Stimulated activated CD4-positive, alpha-beta T cell treated with anti-CD3 and anti-CD28 coated beads, Interleukin-2, amount 100 ng/mL, for 4 hours (primary cell): ENCODE results near the gene OMD.

Source experiments
- DNase-seq: peaks from one replicate; pipeline ENCODE4 v3.0.0-alpha.2; 2020; ENCODE audit warnings: low read depth

OMD gene, protein sequence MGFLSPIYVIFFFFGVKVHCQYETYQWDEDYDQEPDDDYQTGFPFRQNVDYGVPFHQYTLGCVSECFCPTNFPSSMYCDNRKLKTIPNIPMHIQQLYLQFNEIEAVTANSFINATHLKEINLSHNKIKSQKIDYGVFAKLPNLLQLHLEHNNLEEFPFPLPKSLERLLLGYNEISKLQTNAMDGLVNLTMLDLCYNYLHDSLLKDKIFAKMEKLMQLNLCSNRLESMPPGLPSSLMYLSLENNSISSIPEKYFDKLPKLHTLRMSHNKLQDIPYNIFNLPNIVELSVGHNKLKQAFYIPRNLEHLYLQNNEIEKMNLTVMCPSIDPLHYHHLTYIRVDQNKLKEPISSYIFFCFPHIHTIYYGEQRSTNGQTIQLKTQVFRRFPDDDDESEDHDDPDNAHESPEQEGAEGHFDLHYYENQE

DNA sequence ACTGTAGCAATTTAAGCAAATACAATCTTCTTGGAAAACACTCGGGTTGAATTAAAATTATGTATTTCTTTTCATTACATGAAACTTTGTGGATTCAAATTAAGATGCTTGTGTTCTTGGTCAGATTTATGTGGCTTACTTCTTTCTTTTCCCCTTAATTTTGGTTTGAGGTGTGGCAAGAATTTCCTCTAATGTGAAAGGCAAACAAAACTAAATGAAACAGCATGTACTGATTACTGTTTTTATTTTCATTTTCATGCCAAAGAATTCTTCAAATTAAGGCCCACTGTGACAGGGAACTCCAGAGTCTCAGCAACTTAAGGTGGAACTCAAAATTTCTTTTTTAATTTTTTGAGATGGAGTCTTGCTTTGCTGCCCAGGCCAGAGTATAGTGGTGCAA is at the start of gene OMD:
OMD (minus strand) TSS at position 132 of the 400 bp plus-strand sequence. CDS start 6,913 bp downstream, outside the sequence.
- no peak for DNase-seq

DNA sequence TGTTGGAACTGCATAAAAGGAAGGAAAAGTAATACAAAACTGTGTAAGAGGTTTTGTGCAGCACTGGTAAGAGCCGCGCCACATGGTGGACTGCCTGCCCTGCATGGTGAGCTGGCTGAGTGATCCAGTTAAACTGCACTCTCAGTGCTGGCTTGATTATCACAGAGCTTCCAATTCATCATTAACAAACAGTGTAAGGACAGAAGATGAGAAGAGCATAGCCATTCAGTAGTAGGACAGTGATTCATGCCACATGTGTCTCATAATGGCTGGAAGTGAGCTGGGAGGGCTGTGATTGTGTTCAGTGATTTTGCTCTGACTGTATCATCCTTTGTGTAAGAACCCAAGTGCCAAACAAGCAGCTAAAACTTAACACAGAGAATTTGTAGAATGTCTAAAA is 43.9 kb upstream of the OMD start:
- no peak for DNase-seq

DNA sequence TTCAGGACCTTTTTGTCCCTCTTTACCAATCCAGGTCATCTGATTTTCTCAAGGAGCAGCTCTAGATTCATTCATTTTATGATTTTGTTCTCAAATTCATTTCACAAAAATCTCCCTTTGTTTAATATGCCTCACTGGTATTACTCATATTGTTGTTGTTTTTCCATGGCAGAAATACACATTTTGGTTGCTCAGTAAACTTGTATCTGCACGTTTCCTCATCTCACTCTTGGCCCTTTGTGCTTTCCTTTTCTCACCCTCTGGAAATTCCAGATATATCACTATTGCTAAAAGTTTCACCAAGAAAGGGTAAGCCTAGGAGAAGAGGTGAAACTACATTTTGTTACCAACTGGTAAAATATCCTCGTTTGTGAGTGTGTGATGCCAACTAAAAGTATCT is 43.2 kb upstream of the OMD start:
- DNase-seq: no peak

DNA sequence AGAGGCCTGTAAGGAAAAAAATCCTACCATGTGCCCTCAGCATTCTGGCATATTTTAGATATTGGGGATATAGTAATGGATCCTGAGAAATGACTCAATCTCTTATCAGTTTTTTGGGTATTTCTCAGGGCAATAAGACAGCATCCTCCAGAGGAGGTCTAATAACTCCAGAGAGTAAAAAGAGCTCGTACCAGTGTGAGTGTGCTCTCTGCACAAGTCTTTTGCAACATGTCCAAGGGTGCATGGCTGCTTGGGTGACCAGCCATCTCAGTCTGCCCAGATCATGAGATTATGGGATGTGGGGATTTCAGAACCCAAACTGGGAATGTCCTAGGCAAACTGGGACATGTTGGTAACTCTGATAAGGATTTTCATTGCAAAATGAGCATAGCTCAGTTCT is 42.8 kb upstream of the OMD start:
- DNase-seq: no peak

DNA sequence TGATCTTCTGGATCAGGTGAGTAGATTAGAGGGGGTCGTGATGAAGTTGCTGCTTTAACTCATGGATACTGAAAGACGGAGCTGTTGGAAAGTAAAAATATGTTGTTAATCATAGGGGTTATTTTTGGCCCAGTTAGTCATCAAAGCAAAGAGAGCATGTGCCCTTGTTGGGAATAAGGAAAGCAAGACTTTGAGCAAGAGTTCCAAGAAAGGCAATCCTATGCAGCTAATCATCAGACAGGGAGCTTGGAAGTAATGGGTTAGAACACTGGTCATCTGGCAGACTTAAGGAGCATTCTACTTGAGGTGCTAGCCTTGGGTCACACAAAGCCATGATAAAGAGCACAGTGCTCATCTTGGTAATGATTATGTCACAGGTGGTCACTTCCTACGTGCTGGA is 39.7 kb upstream of the OMD start:
- no peak for DNase-seq

DNA sequence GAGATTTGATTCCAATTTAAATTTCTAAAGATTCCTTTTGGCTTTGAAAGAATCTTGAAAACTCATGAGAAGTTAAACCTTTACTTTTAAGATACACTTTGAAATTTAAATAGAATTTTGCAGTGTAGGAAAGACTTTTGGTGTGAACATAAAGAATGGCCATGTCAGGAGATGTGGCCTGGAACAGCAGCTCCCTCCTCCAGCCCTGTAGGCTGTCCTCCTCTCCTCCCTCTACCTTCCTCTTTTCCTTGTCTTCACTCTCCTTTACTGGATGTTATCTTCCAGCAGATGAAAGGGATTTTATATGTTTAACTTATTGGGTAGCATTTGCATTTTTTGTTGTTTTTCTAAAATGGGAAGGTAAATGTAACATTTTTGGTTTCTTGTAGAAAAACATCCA is 39.1 kb upstream of the OMD start:
- no peak for DNase-seq

DNA sequence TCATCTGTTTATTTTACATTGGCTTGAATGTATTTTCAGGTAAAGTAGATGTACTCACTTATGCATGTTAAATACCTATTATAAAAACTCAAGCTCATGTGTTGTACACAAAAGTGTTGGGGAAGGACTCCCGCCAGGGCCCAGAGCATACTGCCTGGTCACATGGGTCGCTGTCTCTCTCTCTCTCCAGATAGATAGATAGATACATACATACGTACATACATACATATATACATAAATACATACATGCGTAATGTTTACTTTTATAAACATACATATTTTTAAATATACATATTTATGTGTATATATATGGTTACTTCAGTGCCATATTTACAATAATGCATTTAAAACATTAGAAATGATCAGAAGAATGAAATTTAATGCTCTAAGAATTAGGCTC is 33.3 kb upstream of the OMD start:
- DNase-seq: no peak

DNA sequence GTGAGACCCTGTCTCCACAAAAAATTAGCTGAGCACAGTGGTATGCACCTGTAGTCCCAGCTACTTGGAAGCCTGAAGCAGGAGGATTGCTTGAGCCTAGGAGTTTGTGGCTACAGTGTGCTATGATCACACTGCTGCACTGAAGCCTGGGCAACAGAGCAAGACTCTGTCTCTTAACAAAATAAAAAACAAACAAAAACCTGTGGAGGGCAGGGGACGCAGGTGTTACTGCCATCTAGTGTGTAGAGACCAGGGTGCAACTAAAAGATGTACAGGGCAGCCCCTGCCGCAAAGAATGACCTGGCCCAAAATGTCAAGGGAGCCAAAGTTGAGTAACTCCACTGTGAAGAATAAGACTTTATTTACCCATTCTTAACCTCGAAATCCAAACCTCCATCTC is 30.9 kb upstream of the OMD start:
- DNase-seq: no peak

DNA sequence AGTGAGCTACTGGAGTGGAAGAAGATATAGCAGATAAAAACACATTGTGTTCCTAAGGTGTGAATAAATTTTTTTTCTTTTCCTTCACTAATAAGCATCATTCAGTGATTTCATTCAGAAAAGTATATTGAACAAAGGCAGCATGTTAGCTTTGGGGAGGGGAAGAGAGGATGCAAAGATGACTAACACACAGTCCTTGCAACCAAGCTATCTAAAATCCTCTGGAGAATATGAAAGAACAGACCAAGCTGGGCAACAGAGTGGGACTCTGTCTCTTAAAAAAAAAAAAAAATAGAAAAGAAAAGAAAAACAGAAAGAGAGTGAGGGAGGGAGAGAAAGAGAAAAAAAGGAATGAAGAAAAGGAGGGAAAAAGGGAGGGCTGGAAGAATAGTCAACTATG is 22.3 kb upstream of the OMD start:
- no peak for DNase-seq

DNA sequence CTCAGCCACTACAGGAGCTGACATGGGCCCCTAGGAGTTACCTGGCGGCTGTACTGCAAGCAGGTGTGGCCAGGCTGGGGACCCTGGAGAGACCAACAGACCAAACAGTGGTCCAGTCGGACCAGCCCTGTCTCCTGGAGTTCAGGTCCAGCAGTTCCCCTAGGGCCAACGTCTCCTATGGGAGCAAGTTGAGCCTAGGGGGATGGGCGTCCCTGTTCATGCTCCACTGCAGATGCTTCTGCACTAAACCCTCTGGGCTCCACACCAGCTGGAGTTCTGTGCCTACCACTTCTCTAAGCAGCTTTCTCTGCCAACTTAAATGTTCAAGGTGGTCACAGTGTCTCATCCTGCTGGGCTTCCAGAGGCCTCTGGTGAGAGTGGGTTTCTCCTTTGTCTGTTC is 20.6 kb upstream of the OMD start:
- DNase-seq: no peak

DNA sequence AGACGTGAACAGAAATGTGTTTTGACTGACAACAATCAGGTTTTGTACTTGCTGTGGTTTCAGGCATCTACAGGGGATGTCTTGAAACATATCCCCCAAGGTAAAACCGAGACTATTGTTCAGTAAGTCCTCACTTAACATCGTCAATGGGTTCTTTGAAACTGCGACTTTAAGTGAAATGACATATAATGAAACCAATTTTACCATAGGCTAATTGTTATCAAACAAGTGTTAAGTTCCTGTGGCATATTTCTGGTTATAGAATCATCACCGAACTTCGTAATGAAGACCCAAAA is 16.4 kb upstream of the OMD start:
- DNase-seq: no peak

DNA sequence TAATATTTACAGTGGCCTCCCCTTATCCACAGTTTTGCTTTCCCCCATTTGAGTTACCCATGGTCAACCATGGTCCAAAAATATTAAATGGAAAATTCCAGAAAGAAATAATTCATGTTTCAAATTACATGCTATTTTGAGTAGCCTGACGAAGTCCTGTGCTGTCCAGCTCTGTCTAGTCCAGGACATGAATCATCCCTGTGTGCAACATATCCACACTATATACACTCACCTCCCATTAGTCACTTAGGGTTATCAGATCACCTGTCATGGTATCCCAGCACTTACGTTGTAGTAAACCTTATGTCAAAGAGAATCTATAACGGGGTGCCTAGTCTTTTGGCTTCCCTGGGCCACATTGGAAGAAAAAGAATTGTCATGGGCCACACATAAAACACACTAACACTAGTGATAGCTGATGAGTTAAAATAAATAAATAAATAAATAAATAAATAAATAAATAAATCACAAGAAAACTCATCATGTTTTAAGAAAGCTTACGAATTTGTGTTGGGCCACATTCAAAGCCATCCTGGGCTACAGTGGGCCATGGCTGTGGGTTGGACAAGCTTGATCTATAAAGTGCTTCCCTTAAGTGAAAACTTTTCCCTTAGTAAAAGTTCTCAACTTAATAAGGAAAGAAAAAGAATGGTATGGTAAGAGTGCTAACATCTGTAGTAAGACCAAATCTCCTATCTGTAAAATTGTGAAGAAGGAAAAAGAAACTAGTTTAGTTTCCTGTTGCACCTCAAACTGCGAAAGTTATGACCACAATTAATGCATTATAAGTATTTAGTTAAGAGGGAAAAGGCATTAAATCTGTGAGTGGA is 15.9 kb upstream of the OMD start:
- DNase-seq: no peak

DNA sequence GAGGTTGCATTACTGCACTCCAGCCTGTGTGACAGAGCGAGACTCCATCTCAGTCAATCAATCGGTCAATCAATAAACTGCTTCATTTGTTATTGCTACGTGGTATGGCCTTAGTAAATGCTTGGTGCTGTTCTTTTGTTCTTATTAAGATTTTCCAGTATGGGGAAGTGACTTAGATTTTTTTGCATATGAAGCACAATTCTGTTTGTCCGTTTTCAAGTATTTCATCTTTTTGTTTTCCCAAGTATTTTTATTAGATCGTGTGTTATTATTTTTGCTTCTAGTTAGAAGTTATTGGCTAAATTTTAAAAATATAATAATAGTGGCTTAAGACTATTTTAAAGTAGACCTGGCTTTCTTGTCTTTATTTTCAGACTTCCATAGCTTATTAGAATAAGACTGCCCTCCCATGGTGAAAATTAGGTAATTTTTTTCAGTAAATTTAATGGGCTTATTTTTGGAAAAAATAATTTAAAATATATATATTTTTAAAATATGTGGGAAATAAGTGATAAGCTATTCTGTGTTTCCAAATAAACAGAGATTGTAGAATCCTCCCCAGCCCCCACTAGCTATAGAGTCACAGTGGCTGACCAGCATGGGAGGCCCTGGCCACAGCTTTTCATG is 14.7 kb upstream of the OMD start:
- no peak for DNase-seq

DNA sequence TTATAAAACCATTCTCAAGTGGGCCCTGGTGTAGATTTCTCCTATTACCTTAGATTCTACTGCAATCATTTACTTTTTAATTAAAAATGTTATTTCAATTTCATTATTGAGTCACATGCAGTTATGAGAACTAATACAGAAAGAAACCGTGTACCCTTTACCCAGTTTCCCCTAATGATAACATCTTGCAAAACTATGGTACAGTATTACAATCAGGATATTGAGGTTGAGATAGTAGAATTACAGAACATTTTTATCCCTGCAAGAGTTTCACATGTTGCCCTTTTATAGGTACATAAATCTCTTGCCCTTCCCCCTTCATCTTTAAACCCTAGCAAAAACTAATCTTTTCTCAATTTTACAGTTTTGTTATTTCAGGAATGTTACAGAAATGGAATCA is 11.0 kb upstream of the OMD start:
- no peak for DNase-seq

DNA sequence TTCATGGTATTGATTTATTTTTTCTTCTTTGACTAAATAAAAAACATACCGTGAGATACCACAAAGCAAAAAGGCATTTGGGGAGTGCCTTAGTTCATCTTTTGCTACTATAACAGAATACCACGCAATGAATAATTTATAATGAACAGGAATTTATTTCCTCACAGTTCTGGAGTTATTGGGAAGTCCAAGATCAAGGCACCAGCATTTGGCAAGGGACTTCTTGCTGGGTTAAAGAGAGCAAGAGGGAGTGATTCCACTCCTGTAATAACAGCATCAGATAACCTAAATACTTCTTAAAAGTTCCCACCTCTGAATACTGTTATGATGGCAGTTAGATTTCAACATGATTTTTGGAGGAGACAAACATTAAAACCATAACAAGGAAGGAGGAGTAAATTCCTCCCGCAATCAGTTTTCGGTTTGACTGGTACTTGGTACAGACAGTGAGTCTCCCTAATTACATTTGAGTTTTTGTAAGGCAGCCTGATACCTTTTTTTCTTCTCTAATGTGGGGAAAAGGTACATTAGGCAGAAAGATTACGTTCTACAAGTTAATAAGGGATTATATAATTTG is 8.8 kb upstream of the OMD start:
- no peak for DNase-seq

DNA sequence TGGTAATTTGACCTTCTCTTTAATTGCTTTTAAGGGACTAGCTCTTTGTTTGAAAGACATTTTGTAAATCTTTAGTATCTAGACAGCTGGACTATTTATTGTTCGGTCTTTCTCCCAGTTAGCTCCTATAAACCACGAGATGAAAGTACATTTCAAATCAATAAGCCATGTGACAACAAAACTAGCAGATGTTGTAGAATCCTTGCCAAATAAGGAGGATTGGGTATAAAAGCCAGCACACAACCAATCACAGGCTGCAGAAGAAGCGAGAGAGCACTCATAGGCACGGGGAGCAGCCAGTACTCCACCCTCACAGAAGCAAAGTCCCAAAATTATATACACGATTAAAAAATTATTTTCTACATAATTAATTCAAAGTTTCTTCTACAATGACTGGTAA is 8.1 kb upstream of the OMD start:
- DNase-seq: no peak

DNA sequence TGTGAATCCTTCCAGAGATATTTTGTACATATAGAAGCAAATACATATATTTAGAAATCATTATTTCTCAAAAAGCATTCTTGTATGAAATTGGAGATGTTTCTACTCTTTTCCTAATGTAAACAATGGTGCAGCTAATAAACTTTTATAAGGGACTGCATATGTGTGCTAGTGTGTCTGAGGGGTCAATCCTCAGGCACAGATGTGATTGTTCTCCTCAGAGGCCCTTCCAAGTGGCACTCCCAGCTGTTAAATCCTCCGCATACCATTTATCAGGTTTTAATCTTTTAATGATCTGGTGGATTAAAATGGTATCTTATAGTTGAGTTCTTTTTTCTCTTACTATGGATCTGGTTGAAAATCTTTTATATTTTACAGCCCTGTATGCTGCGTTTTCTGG is 5.6 kb upstream of the OMD start:
- DNase-seq: no peak

DNA sequence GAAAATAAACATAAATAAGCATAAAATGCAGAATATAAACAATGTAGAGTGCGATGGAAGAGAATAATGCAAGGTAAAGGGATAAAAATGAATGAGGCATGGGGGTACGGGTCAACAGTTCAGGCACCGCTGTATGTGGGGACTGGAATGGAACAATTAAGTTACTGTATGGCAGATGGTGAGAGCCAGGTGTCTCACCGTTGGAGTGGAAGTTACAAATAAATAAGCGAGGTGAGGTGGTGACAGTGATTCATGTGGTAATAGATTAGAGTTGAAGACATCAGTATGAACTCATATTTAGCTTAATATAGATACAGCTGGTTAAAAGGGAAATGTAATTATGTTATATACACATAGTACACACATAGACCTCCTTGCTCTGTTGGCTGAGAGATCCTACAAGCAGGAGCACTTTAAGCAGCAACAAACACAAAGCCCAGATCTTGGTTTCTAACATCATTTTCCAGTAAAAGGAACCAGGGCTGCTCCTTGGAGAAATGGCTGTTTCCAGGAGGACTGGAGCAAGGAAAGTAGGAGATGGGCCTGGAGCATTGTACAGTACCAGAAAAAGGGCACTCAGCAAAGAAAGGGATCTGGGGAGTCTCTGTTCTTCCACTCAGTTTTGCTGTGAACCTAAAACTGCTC is 2.4 kb upstream of the OMD start:
- no peak for DNase-seq

DNA sequence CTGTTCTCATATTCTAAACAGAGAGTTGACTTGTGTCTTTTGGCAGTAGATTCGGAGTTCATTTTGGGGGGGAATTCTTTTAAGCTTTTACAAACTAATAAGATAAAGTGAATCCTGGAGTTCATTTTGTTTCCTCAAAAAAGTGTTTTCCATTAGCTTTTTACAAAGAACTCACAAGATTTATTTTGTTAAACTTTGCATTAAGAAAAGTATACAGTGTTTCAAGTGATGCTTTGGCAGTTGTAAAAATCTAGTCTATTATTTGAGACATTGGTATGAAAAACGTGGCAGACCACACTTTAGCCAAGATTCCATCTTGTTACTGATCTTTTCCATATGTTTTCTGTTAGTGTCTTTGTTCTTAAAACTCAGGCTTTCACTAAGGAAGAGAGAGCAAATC is 1.2 kb upstream of the OMD start:
- DNase-seq: no peak

DNA sequence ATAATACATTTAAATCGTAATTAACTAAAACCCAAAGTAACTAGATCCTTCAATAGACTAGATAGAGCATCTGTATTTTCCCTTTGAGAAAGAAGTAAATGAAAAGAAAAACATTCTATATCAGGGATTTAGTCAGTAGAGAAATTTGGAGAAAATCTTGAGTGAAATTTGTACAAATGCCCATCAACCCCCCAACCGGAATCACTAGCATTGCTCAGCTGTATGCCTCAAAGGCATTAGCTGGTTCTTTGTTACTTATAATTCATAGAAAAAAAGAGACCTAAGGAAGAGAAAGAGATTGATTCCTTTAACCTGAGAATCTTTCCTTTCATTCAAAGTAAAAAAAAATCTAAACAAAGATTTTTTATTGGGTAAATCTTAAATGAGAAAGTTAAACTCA is 659 bp downstream of the OMD start:
- DNase-seq: no peak

DNA sequence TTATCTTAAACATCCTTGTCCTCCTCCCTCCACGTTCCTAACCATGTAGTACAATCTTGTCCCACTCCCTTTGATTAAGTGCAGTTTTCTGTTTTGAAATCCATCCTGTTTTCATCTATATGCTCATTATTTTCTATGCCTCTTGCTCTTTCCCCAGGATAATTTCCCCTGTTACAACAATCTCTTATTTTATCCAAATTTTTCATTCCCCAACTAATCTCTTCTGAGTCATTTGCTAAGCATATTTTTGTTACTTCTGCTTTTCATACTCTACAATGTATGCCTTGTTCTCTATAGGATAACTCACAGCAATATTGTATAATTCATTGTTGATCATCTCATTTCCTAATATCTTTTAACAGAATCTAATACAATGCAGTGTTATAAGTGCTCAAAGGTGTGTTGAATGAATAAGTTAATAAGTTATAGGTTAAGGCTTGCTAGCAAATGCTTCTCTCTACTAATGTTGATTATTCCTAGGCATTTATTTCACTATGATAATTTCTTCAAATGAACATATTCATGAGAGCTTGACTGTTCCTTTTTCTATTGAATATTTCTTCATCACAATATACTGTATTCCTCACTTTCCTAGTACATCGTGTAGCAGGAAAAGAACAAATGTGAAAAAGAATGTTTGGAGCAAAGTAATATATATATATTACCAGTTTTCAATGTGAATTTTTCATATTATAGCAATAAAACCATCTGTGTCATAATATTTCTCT is 1.5 kb downstream of the OMD start:
- DNase-seq: no peak

DNA sequence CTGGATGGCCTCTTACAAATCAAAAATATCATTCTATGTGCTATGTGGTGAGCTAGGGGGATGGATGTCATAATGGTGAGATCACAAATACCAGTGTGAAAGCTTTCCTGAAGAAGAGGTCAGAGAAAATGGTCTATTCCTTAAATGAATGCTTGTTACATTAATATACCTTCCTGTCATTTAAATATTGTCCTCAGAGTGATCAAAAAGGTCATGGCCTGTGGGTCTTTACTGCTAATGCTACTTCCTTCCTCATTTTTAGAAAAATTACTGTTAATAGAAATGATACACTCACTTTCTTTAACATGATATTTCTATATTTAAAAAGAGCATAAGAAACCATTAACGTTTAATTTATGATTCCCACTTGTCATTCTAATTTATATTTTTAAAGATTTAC is 9.7 kb downstream of the OMD start:
- no peak for DNase-seq
